Kidney (tissue), 14 donors: ENCODE results near the gene SERTAD2. TPM values are rescaled to one million over a fixed set of nuclear protein-coding genes. Genes with fewer than 3 reads are reported as not detected.

Experiments
- DNase-seq, 5 donors: peaks; one replicate each; pipeline ENCODE4 v3.0.0-alpha.2; 2013 to 2020
- FAIRE-seq: peaks from 2 replicates; lab custom pipeline; 2012; peaks lifted over from hg19 to GRCh38; lab: Jason Lieb, UNC
- H3K27ac ChIP-seq, 2 donors: one replicate each; pipeline ENCODE4 v1.7.0; 2013; ENCODE audit warnings: low read depth in 2 of 2, low read length in 2 of 2, inconsistent platforms in 1 of 2
- H3K27me3 ChIP-seq: one replicate; pipeline ENCODE4 v1.7.1; 2013; ENCODE audit warnings: low read length, inconsistent platforms; ENCODE audit not compliant: control insufficient read depth, insufficient read depth
- H3K36me3 ChIP-seq, 3 donors: one replicate each; pipeline versions ENCODE4 v1.7.0 to v1.7.1; 2013; ENCODE audit warnings: low read length in 3 of 3, control low read depth in 1 of 3, inconsistent platforms in 1 of 3; ENCODE audit not compliant: insufficient read depth in 3 of 3, control insufficient read depth in 2 of 3
- H3K4me1 ChIP-seq, 3 donors: one replicate each; pipeline versions ENCODE4 v1.7.0 to v1.7.1; 2013; ENCODE audit warnings: low read length in 3 of 3, inconsistent platforms in 1 of 3, low read depth in 1 of 3; ENCODE audit not compliant: control insufficient read depth in 2 of 3, insufficient read depth in 2 of 3
- H3K4me3 ChIP-seq, 3 donors: one replicate each; pipeline versions ENCODE4 v1.7.0 to v1.8.1; 2013; ENCODE audit warnings: low read length in 3 of 3, control low read depth in 1 of 3, inconsistent platforms in 1 of 3
- H3K9ac ChIP-seq, 3 donors: one replicate each; pipeline versions ENCODE4 v1.7.0 to v1.7.1; 2013; ENCODE audit warnings: low read length in 3 of 3, control low read depth in 1 of 3, inconsistent platforms in 1 of 3
- H3K9me3 ChIP-seq, 3 donors: one replicate each; pipeline versions ENCODE4 v1.7.0 to v1.7.1; 2013; ENCODE audit warnings: low read length in 3 of 3, control low read depth in 1 of 3, inconsistent platforms in 1 of 3; ENCODE audit not compliant: control insufficient read depth in 2 of 3, insufficient read depth in 1 of 3
- CTCF ChIP-seq: IDR thresholded peaks from 3 replicates; pipeline ENCODE4 v1.5.1; 2012; ENCODE audit warnings: mild to moderate bottlenecking, moderate library complexity, borderline replicate concordance; ENCODE audit not compliant: insufficient read depth; ENCODE audit errors: extremely low read depth
- intact Hi-C: fragments of 100-400 bp; cut with DNase I; formaldehyde crosslinking; loops from one replicate; pipeline ENCODE4 v1.11.1; 2022
- polyA plus RNA-seq: library from polyadenylated mRNA; stranded (reverse); fragments of 350-450 nt; fragmentation: Illumina TruSeq; extraction: RNeasy Lipid Tissue Mini Kit (QIAGEN cat#74804); gene quantifications from one replicate; pipeline ENCODE4 v1.2.3, GENCODE V29; 2014; ENCODE audit warnings: low read depth, low replicate concordance; ENCODE audit not compliant: insufficient read depth
- total RNA-seq: library from RNA; stranded (reverse); fragmentation: NEBNext Ultra II Directional; extraction: Animal tissue kit (Norgen Biotek cat#: 25700); gene quantifications from one replicate; pipeline ENCODE4 v1.2.1, GENCODE V29; 2021
- donor health status: control.
- donor health status: control.
- donor health status: control.
- donor health status: control.
- donor health status: control.
- donor health status: DM: yes; HTN: yes; CAD: no.
- donor health status: Normal renal cell carcinoma (clear cell type).

Gene SERTAD2
- total and polyA plus RNA-seq, 2 donors from 2014 or later = 6.2 to 21.1 TPM

DNA sequence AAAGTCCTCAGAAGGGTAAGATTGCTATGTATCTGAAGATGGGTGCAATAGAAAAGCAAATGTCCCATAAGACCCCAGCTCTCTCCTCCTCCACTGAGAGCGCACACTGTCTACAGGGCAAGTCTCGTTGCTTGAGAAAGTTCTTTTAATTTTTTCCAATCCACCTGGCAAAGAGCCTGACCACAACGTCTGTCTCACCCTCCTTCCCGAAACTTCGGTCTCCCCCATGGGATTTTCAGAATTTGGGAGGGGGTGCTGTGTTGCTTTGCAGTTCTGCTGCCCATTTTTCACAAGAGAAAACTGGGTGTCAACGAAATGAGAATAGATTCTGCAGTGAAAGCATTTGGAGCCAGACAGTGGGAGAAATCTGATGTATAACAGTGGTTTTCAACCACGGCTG, 40.4 kb downstream of the SERTAD2 start:
- Histone ChIP-seq H3K4me3 (no peak overlapping the region), H3K4me1 (peaks cover 0 to 3% (median 0%) of the 10 kb centered on the region in 3 donors), H3K27ac (no peak overlapping the region), H3K36me3 (no peaks in the 10 kb centered on the region), H3K9ac (no peak overlapping the region), H3K27me3 (no peaks in the 10 kb centered on the region), H3K9me3 (no peaks in the 10 kb centered on the region)
- DNase-seq (no peak), FAIRE-seq (no peak)
- TF ChIP-seq CTCF = no peak
- intact Hi-C loops = no loop called here

DNA sequence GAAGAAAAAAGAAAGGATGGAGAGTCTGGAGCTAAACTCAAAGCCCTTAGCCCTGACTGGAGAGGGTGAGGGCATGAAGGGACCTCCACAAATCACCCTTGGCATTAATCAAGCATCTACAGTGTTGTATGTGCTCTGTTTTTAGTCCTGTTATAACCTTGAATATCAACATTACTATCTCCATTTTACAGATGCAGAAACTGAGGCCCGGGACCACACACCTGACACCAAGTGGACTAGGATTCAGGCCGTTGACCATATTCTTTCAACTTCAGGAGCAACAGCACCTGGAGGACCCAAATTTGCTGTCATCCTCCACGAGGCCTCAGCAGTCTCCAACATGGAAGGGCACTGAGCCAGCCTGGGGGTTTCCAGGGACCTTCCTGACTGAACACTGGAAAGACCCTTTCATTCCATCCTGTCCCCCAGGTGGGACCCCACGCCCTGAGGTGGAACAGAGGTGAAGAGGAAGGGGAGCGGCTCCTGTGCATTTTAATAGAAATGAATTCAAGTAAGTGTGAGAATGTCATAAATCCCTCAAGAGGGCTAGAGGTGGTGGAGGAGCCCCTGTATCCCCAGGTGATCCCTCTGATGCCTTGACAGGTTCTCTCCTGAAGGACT, 41.0 kb downstream of the SERTAD2 start:
- no peak overlapping the region for H3K27ac ChIP-seq
- intact Hi-C loops = no loop called here
- DNase-seq (no peak), FAIRE-seq (no peak)
- H3K9me3 ChIP-seq = no peaks in the 10 kb centered on the region
- H3K27me3 ChIP-seq = no peaks in the 10 kb centered on the region
- no peak for TF ChIP-seq CTCF
- H3K36me3 ChIP-seq = no peaks in the 10 kb centered on the region
- H3K4me3 ChIP-seq = no peak overlapping the region
- H3K9ac ChIP-seq = no peak overlapping the region
- H3K4me1 ChIP-seq = peaks cover 0 to 3% (median 0%) of the 10 kb centered on the region in 3 donors

GRCh38 chr2:64610316-64610855, 43.3 kb downstream of the SERTAD2 start:
- TF ChIP-seq CTCF = no peak
- Histone ChIP-seq H3K9me3 (no peaks in the 10 kb centered on the region), H3K9ac (no peak overlapping the region), H3K4me3 (no peak overlapping the region), H3K36me3 (no peaks in the 10 kb centered on the region), H3K4me1 (peaks cover 0 to 4% (median 0%) of the 10 kb centered on the region in 3 donors), H3K27ac (no peak overlapping the region), H3K27me3 (no peaks in the 10 kb centered on the region)
- intact Hi-C loops = no loop called here
- FAIRE-seq (no peak), DNase-seq (no peak)

- Histone ChIP-seq H3K4me1 (peaks cover 0 to 4% (median 0%) of the 10 kb centered on the region in 3 donors), H3K9me3 (no peaks in the 10 kb centered on the region), H3K36me3 (no peaks in the 10 kb centered on the region), H3K4me3 (peak overlapping the region in 1 of 3 donors; percentile 64), H3K27ac (no peak overlapping the region), H3K27me3 (no peaks in the 10 kb centered on the region), H3K9ac (peak overlapping the region in 1 of 3 donors; percentile 71)
- DNase-seq = no peak
- no peak for TF ChIP-seq CTCF
- intact Hi-C loops = no loop called here
- no peak for FAIRE-seq
These were observed 43.8 kb downstream of the SERTAD2 start for GRCh38 chr2:64609942-64610281.
